Measurements from ENCODE around the gene EFR3B.
A peak's percentile ranks its signal among the peaks of the same experiment; 100 is the strongest.

The EFR3B gene

DNA sequence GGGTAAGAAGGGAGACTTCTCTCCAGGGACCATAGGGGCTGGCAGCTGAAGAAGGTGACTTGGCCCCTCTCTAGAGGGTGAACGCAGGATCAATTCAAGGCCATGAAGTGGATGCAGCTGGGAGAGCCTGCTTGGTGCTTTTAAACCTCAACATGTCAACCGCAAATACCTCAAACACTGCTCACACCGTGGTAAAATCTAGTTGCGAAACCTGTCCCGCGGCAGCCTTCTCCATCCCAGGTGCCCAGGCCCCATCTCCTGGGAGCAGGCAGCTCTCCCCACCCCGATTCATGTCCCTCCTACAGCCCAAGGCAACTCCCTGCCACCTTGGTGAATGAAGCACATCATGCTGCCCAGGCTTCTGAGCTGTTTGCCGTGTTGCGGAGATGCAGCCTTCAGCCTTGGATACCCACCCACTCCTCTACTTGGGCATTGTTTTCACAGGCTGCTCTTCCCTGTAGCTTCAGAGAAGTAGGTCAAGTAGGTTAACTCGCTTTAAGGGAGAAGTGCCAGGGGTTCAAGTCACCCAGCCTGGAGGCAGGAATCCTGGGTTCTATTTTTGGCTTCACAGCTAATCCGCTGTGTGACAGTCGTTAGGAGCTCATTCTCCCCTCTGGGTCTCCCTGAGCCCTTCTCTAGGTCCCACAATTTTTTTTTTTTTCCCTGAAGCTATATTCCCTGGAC, 6.2 kb upstream of the EFR3B start:
- DNase-seq: no peak

DNA sequence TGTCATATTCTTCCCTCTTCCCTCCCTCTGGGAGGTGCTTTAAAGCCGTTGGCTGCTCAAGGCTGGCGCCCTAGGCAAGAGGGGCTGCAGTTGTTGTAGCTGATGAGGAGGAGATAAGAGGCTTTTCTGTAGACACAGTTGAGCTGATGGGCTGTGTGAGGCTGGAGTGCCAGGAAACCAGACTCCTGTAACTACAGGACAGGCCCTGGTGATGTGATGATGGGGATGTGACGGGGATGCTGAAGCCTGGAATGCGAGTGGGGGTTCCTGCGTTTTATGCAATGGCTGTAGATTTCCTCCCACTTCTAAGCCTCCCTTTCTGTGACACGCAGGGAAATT, 5.7 kb upstream of the EFR3B start:
- no peak for DNase-seq

DNA sequence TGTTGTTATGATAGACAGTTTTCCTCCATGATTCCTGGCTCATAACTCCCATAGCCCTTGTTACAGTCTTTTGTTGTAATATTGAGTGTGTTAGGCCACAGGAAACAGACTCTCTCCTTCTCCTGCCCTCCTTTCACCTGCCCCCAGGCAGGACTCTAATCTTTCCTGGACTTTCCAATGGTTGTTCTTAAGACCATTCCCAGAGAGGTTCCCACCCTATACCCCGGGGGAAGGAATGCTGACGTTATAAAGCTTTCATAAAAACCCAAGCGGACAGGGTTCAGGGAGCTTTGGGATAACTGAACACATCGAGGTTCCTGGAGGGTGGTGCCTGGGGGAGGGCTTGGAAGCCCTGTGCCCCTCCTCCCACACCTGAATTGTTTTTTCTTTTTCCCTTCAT, 2.8 kb upstream of the EFR3B start:
- DNase-seq: no peak

DNA sequence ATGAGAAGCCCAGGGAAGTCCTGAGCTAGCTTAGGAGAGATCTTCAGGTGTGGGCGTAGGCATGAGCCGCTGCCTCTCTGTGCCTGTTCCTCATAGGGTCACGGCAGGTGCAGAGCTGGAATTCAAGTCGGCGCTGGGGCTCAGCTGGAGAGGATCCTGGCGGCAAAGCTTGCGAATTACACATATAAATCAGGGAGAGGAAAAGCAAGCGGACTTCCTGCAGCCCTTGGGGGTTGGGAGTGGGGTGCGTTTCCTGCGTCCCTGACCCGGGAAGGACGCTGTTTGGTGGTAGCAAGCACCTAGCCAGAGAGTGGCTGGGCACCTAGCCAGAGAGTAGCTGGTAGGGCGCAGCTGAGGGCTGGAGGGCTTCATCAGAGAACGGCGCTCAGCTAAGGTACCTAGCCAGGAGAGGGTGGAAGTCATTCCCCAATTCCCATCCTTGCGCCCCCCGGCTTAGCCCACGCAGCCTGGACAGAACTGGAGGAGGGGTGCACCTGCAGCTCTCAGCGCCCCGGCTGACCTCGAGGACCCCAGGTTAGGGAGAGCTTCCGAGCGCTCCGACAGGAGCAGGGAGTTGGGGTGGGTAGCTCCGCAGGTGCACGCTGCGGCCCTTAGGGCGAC, 459 bp upstream of the EFR3B start:
- DNase-seq: peak; percentile 95

DNA sequence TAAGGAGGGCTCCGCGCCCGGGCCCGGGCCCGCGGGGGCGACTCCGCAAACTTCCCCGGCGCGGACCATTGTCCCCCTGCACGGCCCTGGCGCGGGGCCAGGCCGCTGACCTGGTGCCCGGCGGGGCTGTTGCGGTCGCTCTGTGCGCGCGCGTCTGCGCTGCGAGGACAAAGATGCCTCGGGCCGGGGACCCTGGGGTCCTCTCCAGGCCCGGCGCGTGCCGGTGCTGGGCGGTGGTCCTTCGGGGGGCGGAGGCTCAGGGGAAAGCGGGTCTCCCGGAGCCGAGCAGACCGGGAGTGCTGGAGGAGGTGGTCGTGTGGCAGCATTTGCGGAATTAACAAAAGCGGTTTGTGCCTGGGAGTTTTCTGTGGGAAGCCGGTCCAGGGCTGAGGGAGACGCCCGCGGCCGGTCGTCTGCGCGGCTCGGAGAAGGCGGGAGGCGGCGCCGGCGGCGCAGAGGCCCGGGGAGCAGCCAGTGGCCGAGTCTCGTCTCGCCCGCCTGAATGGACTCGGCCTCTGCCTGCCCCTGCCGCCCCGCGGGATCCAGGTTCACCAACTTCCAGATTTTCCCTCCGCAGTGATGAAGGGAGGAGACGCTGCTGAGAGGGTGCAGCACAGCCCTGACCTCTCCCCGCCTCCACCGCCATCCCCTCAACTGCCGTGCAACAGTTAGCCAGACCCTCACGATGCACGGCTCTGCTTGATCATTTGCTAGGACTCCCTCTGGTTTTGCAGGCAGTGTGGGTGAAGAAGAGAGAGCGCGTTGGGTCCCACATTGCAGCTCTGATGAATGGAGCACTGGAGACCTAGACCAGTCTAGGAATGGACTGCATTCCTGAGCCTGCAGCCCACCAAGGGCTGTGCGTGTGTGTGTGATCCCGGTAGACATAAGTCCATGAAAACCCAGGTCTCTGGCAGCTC, 705 bp downstream of the EFR3B start:
- peak; percentile 54 for DNase-seq

DNA sequence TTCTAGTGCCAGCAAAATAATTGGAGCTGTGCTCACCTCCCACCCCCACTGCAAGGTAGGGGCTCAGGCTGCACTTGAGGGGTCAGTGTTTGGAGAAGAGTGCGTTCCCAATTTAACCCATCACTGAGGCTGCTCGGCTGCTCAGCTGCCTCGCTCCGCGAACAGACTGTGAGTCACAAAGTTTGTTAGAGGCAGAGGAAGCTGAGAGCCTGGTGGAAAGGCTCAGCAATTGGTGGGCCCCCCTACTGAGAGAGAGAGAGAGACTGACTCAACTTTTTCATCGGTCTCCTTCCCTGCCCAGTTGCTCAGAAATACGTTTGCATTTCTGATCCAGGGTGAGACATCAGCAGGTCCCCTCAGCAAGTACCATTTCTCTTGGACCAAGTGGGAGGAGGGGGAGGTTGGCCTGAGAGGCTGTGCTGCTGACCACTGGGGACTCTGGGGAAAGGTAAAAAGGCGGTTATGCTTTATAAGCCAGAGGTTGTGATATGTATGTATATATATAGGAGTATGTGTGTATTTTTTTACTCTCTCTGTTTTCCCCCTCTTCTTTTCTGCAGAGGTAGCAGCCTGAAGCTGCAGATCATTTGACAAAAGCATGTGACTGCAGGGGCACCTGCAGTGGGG, 1.5 kb downstream of the EFR3B start:
- no peak for DNase-seq

DNA sequence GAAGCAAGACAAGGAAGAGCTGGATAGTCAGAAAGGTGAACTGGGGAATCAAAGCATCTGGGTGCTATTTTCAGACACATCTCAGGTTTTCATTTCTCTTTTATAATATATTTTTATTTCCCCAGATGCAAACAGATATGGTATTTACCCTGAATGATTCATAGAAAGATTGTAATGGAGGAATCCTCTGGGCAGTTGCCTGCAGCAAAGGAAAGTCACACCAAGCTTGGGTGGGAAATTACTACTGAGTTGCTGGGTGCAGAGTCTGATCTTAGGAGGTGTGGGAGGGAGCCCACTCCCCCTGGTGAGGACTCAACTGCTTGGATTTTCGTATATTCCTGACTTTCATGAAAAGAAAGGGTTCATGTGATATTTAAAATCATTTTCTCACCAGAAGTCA, 2.1 kb downstream of the EFR3B start:
- no peak for DNase-seq

DNA sequence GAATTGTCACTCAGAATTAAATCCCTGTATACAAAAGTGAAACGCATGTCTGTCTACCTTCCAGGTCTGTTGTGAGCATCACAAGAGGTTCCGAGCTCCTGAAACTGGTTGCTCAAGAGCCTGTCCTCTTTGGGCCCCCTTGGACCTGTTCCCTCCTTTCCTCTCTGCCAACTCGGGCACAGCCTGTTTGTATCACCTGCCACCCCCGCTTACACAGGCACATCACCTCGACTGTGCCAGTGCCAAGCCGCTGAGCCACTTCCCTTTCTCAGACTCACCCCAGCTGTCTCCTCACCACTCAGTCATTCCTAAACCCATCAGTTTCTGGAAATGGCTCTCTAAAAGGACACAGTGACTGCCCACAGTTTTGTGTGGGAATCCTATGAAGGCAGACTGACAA, 3.1 kb downstream of the EFR3B start:
- DNase-seq: no peak

DNA sequence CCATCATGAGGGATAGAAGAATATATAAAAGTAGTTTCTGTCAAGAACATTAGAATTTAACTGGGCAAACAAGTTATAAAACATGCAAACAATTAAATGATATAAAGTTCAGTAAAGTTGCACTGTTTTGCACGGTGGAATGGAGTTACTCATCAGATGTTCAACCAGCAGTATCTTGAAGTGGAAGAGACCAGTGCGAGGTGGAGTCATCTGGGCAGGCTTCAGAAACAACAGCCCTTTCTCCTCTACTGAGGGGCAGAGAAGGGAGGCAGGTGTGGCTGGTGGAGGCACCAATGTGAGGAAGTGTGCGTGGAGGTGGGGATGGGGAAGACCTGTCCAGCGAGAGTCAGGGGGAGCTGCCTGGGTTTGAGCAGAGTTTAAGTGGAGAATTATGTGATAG, 7.5 kb downstream of the EFR3B start:
- DNase-seq: no peak

DNA sequence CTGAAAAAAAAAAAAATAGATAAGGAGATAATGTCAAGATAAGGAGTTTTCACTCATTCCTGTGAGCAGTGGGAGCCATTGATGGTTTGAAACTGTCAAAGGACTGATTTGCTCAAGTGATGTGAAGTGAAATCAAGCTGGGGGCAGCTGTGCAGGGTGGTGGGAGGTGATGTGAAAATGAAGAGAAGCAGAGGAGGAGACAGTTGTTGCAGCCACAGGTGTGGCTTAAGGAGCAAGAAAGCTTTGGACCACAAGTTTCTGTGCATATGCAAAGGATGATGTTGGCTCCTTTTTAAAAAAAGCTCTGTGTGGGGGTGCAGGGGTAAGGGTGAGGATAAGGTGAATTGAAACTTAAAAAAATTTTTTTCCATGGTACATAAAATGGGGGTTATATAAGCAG, 8.3 kb downstream of the EFR3B start:
- DNase-seq: no peak

DNA sequence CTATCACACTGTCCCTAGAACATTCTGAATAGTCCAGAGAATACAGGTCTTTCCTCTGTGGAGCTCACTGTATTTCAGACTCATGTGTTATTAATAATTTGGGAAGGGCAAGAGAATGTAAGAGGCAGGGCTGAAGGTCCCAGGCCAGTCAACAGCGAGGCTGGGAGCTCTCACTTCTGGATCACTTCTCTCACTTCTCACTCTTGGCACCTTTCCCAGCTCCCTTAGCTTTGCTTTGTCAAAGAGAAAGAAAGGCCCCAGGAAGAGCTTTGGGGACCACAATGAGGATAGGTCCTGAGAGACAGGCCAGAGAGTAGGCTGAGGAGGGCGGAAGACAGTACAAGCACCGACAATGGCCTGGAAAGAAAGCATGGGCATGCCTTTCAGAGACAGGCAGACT, 11.2 kb downstream of the EFR3B start:
- DNase-seq: no peak

DNA sequence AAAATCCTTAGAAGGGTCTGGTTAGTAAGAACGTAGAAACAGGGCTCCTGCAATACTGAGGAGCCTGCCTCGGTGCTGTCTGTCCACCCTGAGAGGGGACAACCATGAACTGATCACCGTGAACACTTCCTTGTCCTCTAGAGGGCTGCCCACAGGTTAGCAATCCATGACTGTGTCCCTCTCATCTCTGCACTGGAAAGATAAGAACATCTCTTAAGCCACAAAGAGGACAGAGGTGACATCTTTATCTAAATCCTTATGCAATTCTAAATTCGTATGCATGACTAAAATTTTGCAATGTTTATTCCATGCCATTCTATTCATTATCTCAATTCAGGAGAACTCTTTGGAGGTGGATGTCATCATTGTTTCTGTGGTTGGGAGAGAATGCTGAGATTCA, 12.8 kb downstream of the EFR3B start:
- no peak for DNase-seq

DNA sequence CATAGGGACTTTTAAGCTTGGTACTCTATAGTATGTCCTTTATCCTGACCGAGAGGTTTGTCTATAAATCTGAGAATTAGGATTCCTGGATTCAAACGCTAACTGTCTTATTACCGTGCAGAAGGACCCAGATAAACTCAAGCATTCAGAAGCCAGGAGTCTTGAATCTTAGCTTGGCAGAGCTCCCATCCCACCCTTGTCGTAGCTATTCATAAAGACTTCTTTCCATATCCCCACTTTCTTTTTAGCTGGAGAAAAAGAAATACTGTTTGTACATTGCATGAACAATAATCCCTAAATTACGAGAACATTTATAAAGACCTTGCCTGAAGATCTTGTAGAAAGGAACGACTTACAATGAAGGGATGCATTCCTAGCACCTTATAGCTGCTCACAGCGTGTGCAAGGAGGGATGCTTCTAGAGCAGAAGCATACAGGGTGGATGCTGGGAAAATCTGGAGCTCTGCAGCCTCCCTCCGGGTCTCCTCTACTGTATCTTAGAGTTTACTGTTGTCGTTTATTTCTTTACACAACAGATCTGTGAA, 13.6 kb downstream of the EFR3B start:
- no peak for DNase-seq

DNA sequence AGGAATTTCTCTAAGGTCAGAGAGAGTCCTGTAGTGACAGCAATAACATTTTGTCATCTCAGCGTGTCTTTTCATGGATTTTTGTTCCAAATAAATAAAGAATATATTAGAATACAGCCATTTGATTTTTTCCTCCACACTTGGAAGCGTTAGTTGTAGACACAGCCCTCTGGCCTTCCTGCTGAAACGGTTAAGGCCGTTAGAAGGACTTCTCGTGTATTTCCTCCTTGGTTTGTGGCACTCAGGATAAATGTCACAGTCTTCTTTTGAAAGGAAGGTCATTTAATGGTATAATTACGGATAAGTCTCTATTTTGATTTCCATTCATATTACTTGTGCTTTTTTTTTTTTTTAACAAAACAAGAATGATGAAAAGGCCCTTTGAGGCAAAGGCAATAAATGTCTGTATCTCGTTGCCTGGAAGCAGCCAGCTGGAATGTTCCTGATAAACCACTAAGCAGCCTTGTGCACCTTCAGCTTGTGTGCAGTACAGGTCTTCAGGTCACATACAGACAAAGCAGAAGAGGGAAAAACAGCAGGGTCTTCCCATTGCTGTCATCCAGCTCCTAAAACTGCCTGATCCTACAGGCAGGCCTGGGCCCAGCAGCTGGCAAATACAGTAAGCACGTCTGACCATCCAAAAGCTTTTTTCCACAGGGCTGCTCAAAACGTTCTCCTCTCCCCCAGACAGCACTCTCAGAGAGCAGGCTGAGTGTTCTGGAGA, 14.4 kb downstream of the EFR3B start:
- no peak for DNase-seq

DNA sequence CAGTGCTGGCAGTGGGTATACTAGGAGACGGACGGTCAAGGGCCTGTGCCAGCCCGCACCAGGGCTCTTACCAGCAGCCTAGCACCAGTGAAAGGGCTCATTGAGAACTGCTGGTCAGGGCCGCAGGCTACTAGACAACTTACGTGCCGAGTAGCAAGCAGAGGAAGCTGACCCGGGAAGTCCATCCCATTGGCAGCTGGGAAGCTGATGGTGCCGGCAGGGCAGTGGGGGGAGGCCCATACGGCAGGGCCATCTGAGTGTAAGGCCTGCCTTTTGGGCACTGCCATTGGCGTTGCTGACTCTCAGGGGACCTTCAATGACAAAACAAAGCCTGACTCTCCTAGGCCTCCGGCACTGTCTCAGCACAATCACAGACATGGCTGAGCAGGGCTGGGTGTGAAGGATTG, 20.6 kb downstream of the EFR3B start:
- no peak for DNase-seq

DNA sequence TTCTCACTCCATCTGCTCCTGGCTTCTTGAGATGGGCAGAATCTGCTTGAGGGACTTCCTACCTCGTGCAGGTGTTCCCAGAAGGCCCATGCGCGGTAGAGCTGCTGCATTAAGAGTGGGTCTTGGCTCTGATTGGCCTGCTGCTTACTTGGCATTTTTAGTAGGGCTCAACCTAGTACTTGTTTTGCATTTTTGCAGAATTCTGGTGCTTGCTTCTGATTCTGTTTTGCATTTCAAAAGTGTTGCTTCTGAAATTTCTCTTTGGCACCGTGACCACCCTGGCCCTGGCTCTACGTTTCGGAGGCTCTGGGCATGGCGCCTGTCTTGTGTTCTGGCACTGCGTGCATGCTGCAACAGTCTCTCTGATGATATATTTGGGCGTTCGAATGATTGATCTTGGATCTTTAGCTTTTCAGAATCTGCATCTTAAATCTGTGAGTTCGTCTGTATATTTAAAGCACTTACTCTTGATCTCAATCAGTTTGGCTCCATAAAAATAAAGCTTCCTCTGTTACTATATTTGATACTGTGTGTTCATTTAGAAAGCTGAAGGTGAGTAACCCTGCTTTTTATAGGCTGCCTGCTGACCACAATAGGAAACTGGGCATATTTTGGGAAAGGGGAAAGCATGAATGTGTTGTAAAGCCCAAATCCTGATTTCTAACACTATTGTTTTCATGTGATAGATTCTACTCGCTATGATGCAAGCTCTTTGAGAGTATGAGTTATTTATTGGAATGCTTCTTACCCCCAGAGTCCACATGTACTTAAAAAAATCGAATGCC, 22.2 kb downstream of the EFR3B start:
- no peak for DNase-seq

DNA sequence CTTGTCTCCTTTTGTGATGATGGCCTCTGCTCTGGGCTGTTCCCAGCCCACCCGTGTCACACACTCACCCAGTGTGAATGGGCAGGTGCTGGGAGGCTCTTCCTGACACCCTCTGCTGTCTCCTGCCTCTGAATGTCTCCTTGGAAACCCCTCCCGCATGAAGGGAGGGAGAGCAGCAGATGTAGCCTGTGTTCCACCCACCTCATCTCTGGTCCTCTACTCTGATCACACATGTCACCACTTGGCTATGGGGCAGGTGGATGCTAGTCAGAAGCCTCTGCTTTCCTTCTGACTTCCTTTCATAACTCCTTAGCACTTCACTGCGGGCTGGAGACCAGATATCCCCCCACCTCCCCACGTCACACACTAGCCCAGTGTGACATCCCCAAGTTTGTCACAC, 23.9 kb downstream of the EFR3B start:
- DNase-seq: no peak

DNA sequence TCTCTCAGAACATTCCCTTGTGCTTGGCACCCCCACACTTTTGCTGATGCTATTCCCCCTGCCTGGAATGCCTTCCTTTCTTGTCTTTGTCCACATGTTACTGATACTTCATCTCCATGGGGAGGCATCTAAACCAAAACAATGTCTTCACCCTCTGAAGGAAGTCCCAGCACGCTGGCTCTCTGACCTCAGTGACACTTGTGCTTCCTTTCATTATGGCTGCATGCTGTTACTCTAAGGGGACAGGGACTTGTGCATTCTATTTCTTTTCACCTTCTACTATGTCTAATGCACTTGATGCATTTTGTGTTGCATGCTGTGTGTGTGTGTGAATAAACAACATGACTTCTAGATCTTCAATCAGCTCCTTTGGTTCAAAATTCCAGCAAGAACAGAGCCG, 24.6 kb downstream of the EFR3B start:
- DNase-seq: no peak

DNA sequence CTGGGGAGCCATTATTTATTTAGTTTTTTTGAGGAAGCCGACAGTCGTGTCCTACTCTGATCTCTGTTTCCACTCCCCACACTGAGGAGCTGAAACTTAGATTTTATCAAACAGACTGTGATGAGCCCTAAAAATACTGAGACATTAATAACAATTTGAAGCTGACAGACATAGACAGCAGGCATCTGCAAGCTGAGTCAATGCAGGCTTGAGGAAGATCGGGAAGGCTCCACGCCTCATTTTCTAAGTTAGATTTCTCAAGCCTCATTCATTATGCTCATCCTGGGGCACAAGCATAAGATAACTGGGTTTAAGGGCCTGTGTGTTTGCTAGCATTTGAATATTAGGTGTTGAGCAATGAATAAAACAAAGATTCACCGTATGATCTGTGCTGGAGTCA, 26.3 kb downstream of the EFR3B start:
- DNase-seq: no peak

DNA sequence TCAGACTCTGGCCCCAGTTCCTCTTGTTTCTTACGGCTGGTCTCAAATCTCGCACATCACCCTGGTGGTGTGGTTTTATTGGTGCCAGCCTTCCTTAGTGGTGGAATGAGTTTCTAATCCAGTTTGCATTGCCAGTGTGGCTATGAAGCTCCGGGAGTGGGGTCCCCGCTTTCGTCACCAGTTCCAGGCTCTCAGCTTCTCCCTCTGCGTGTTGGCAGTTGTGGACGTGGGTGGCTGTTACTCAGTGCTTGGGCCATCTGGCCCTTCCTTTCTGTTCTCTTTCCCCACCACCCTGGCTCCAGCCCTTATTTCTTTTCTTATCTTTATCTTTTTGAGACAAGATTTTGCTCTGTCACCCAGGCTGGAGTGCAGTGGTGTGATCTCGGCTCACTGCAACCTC, 30.1 kb downstream of the EFR3B start:
- no peak for DNase-seq

DNA sequence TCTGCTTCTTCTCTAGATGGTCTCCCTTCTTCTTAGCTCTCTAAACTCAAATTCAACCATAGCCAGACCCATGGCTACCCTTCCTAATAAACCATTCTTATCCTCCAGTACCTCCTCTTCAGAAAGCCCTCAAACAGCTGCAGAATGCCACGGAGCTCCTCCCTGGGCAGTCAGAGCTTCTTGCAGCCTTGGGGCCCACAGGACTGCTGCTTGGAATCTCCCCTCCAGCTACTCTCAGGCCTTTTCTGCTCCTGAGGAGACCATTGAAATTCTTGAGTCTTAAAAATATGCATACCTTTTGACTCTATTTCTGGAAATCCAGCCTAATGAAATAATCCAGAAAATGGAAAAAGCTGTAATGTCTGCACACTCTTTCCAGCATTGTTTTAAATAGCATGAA, 30.7 kb downstream of the EFR3B start:
- DNase-seq: no peak

DNA sequence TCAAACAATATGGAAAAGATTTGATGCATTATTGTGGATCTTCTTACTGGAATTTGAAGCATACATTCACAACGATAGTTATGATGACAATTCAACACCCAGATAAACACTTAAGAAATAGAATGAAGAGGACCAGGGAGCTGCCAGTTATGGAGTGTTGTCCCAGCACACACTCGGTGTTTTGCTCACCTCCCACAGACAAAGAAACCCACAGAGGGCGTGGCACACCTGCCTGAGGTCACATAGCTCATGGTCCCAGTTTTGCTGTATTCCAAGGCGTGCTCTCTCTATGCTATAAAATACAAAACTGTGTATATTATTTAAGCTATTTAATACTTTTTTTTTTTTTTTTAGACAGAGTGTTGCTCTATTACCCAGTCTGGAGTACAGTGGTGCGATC, 31.1 kb downstream of the EFR3B start:
- DNase-seq: no peak
